Adrenal gland (tissue), 12 donors: ENCODE data around the gene EXOC3. TPM values are rescaled to one million over a fixed set of nuclear protein-coding genes. Genes with fewer than 3 reads are reported as not detected.

ENCODE experiments used
- DNase-seq, 7 donors: peaks; one replicate each; pipeline ENCODE4 v3.0.0-alpha.2; 2019 to 2020
- H3K27ac ChIP-seq, 5 donors: fragments of 200-600 bp; sonication (generic) in 4 of 5; 1 replicate in 3 of 5; 2 replicates in 2 of 5; pipeline versions ENCODE4 v1.5.1 to v1.8.0; 2016 to 2020; ENCODE audit warnings: mild to moderate bottlenecking in 1 of 5
- H3K27me3 ChIP-seq: fragments of 200-600 bp; 2 replicates; pipeline ENCODE4 v1.8.0; 2021
- H3K36me3 ChIP-seq, 2 donors: fragments of 200-600 bp; replicated peaks in 1 of 2; 1 replicate in 1 of 2; 2 replicates in 1 of 2; pipeline versions ENCODE4 v1.5.1 to v1.8.0; 2018 to 2022
- H3K4me1 ChIP-seq, 2 donors: fragments of 200-600 bp; replicated peaks in 1 of 2; 1 replicate in 1 of 2; 2 replicates in 1 of 2; pipeline versions ENCODE4 v1.5.1 to v1.8.0; 2018 to 2021
- H3K4me3 ChIP-seq, 4 donors: fragments of 200-600 bp; sonication (generic) in 3 of 4; one replicate each; pipeline ENCODE4 v1.5.1; 2016 to 2018
- H3K9me3 ChIP-seq, 3 donors: fragments of 200-600 bp; sonication (generic) in 1 of 3; replicated peaks in 1 of 3; 1 replicate in 2 of 3; 2 replicates in 1 of 3; pipeline versions ENCODE4 v1.5.1 to v1.8.0; 2016 to 2021
- CTCF ChIP-seq, 6 experiments: fragments of 450-650 bp in 4 of 6; fragments of 200-600 bp in 2 of 6; sonication (generic) in 1 of 6; IDR thresholded peaks; 1 replicate in 5 of 6; 2 replicates in 1 of 6; pipeline versions ENCODE4 v1.5.1 to v1.8.0; 2016 to 2021; ENCODE audit warnings: antibody characterized with exemption in 6 of 6, mild to moderate bottlenecking in 2 of 6, moderate library complexity in 1 of 6
- POLR2A ChIP-seq, 2 donors: fragments of 450-650 bp; IDR thresholded peaks; one replicate each; pipeline ENCODE4 v1.6.1; 2017; ENCODE audit warnings: antibody characterized with exemption in 2 of 2, mild to moderate bottlenecking in 2 of 2, moderate library complexity in 1 of 2
- WGBS, 4 donors: extraction: QIAGEN DNeasy Blood & Tissue Kit in 2 of 4; methylation state at CpG; one replicate each; pipeline versions ENCODE4 v1.1.5 to v1.1.7; 2013 to 2017; 5-methylcytosine and 5-hydroxymethylcytosine counted together
- intact Hi-C, 2 donors: fragments of 100-400 bp; cut with DNase I; formaldehyde crosslinking; loops; one replicate each; pipeline versions ENCODE4 v1.14.1 to v1.15.0; 2022 to 2023
- polyA plus RNA-seq, 3 donors: library from polyadenylated mRNA; stranded (reverse); fragments of 200-250 nt in 2 of 3; fragments of 350-450 nt in 1 of 3; fragmentation: Illumina TruSeq in 1 of 3; extraction: RNeasy Lipid Tissue Mini Kit (QIAGEN cat#74804) in 1 of 3; gene quantifications; one replicate each; pipeline ENCODE4 v1.2.3, GENCODE V29; 2013 to 2014
- total RNA-seq, 9 donors: library from RNA; depleted of rRNA in 4 of 9; stranded (reverse); fragments of >200 nt in 4 of 9; fragments of 120-200 nt in 1 of 9; fragmentation: NEBNext Ultra II Directional in 1 of 9; extraction: Animal tissue kit (Norgen Biotek cat#: 25700) in 1 of 9; gene quantifications; one replicate each; pipeline versions ENCODE4 v1.1.0 to v1.2.4, GENCODE V29; 2013 to 2023
- donor health status: healthy with polysubstance abuse.
- donor health status: Bipolar disorder and iron deficiency.
- donor health status: DM: yes; HTN: yes; CAD: no.
- donor health status: DM: no; HTN: no; CAD: no.
- donor health status: DM: no; HTN: no; CAD: no.
- donor health status: DM: yes; HTN: yes; CAD: no.

The EXOC3 gene
- total and polyA plus RNA-seq, 12 donors = 24.7 to 66.4 (median 42.7) TPM

GRCh38 chr5:429453-430188, 13.4 kb upstream of the EXOC3 start:
- Histone ChIP-seq H3K9me3 (no peaks in the 10 kb centered on the region), H3K4me3 (no peak overlapping the region), H3K4me1 (no peaks in the 10 kb centered on the region), H3K27me3 (no peaks in the 10 kb centered on the region), H3K36me3 (no peaks in the 10 kb centered on the region), H3K27ac (no peak overlapping the region)
- intact Hi-C loops = no loop called here
- 66 to 78% (median 71%) methylated on average over 11 to 35 of the region's 35 CpGs for WGBS, 4 donors
- TF ChIP-seq POLR2A (IDR thresholded peaks at IDR 0.05) (no peak), CTCF (IDR thresholded peaks at IDR 0.05) (no peak)
- DNase-seq = peak in 2 of 7 donors; percentile 18 to 44

- Histone ChIP-seq H3K36me3 (no peaks in the 10 kb centered on the region), H3K4me1 (no peaks in the 10 kb centered on the region), H3K4me3 (no peak overlapping the region), H3K9me3 (no peaks in the 10 kb centered on the region), H3K27ac (no peak overlapping the region), H3K27me3 (no peaks in the 10 kb centered on the region)
- DNase-seq = peak in 2 of 7 donors; percentile 14 to 33
- WGBS, 4 donors = 73 to 80% (median 79%) methylated on average over 10 to 25 of the region's 25 CpGs
- intact Hi-C loops = no loop called here
- no peak for TF ChIP-seq CTCF (IDR thresholded peaks at IDR 0.05)
- TF ChIP-seq POLR2A (IDR thresholded peaks at IDR 0.05) = no peak
Observed at GRCh38 chr5:430214-430925, 12.6 kb upstream of the EXOC3 start.

GRCh38 chr5:431001-431710, 11.8 kb upstream of the EXOC3 start:
- Histone ChIP-seq H3K36me3 (no peaks in the 10 kb centered on the region), H3K27ac (no peak overlapping the region), H3K4me3 (no peak overlapping the region), H3K9me3 (no peaks in the 10 kb centered on the region), H3K4me1 (no peaks in the 10 kb centered on the region), H3K27me3 (no peaks in the 10 kb centered on the region)
- intact Hi-C loops = no loop called here
- TF ChIP-seq POLR2A (IDR thresholded peaks at IDR 0.05) (no peak), CTCF (IDR thresholded peaks at IDR 0.05) (peak; percentile 30 to 62 (median 44))
- 19 to 58% (median 46%) methylated on average over 5 to 18 of the region's 18 CpGs for WGBS, 4 donors
- peak in 5 of 7 donors; percentile 20 to 53 (median 42) for DNase-seq

- H3K27me3 ChIP-seq = no peaks in the 10 kb centered on the region
- H3K9me3 ChIP-seq = no peaks in the 10 kb centered on the region
- no peak overlapping the region for H3K27ac ChIP-seq
- TF ChIP-seq POLR2A (IDR thresholded peaks at IDR 0.05) (no peak), CTCF (IDR thresholded peaks at IDR 0.05) (no peak)
- H3K4me1 ChIP-seq = no peaks in the 10 kb centered on the region
- H3K36me3 ChIP-seq = no peaks in the 10 kb centered on the region
- 75 to 93% (median 90%) methylated on average over 4 of the region's 4 CpGs for WGBS, 4 donors
- H3K4me3 ChIP-seq = no peak overlapping the region
- intact Hi-C loops = no loop called here
- DNase-seq = peak in 1 of 7 donors; percentile 9
Observed at GRCh38 chr5:431711-432050, 11.3 kb upstream of the EXOC3 start.
